ENCODE results near the gene SELENOI.

DNA sequence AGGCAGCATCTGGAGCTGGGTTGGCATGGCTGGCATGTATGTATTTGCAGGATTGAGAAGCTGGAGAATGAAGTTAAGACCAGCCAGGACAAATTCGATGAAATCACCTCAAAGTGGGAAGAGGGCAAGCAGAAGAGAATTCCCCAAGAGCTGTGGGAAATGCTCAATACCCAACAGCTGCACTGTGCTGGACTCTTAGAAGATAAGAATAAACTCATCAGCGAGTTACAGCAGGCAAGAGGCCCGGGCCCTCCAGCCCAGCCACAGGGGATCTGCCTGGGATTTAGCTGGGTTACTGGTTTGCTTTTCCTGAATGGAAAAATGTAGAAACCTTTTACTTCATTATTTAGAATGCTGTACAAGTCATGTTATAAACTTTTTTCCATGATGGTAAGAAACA is 78.3 kb downstream of the SELENOI start:
- TF ChIP-seq POLR2AphosphoS5 (IDR thresholded peaks at IDR 0.05; ENCODE audit: borderline replicate concordance, low read depth, low read length), result no peak
- TF ChIP-seq EZH2 (IDR thresholded peaks at IDR 0.05), result no peak

Measured in SK-N-MC (cell line).